ENCODE results near the gene TRIP12.

The TRIP12 gene

DNA sequence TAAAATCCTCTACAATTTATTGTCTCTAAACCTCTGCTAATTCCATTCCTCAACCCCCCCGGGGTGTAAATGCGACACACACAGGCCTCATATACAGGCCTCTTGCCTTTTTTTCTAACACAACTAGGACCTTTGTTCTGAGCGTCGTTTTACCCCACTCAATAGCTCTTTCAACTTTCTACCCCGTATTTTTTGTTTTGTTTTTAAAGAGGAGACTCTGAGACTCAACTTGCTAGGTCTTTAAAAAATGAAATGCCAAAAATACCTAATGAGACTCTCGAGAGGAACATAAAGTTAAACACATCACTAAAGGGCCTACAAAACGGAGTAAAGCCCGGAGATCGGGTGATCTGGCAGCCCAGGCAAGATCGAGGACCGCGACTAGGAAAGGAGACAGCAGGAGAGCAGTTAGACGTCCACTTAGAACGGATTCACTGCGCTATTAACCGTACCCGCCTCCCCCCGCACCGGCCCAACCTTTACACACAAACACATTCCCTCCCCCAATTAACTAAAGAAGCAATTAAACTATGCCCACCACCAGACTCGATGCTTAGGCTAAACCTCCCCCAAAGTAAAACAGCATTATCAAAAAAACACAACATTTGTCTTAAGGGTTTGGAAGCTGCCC is 1.7 kb downstream of the TRIP12 start:
- H3K4me3 ChIP-seq (ENCODE audit: low read length) = peak overlapping the region; percentile 93
- no peak for TF ChIP-seq CTCF (conservative IDR thresholded peaks at IDR 0.05; ENCODE audit: low read depth, low read length)
- DNase-seq (ENCODE audit: low read depth) = no peak

DNA sequence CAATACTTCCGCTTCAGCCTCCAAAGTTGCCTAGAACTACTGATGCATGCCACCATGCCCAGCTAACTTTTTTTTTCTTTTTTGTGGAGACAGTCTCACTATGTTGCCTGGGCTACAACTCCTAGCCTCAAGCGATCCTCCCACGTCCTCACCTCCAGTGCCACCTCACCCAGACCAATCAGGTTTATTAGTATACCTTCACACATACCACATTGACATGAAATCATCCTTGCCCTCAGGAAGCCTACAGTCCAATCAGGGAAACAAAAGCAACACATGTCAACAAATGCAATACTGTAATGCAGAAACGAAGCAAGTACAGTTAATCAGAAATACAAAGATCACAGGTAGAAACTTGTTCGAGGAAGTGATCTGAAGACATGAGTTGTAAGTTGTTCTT is 4.0 kb downstream of the TRIP12 start:
- H3K4me3 ChIP-seq (ENCODE audit: low read length) = no peak overlapping the region
- no peak for DNase-seq (ENCODE audit: low read depth)
- no peak for TF ChIP-seq CTCF (conservative IDR thresholded peaks at IDR 0.05; ENCODE audit: low read depth, low read length)

DNA sequence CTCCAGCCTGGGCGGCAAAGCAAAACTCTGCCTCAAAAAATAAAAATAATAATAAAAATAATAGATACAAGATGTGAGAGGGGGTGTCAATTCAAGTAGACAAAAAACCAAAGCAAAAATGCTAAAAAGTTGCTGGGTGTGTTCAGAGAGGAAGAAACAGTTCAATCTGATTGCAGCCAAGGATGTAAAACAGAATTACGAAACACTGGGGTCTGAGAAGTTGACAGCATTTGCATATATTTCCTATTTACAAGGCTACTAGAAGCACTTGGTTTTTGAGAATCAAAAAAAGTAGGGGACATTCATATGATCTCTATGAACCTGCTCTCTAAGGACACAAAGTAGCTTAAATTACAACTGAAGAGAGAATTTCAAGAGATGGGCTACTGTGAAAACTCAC is 7.6 kb downstream of the TRIP12 start:
- H3K4me3 ChIP-seq (ENCODE audit: low read length) = no peak overlapping the region
- TF ChIP-seq CTCF (conservative IDR thresholded peaks at IDR 0.05; ENCODE audit: low read depth, low read length) = no peak
- no peak for DNase-seq (ENCODE audit: low read depth)

- TF ChIP-seq CTCF (conservative IDR thresholded peaks at IDR 0.05; ENCODE audit: low read depth, low read length) = peak; percentile 46
- DNase-seq (ENCODE audit: low read depth) = no peak
- no peak overlapping the region for H3K4me3 ChIP-seq (ENCODE audit: low read length)
Observed at GRCh38 chr2:229910832-229911412, 10.9 kb downstream of the TRIP12 start.

DNA sequence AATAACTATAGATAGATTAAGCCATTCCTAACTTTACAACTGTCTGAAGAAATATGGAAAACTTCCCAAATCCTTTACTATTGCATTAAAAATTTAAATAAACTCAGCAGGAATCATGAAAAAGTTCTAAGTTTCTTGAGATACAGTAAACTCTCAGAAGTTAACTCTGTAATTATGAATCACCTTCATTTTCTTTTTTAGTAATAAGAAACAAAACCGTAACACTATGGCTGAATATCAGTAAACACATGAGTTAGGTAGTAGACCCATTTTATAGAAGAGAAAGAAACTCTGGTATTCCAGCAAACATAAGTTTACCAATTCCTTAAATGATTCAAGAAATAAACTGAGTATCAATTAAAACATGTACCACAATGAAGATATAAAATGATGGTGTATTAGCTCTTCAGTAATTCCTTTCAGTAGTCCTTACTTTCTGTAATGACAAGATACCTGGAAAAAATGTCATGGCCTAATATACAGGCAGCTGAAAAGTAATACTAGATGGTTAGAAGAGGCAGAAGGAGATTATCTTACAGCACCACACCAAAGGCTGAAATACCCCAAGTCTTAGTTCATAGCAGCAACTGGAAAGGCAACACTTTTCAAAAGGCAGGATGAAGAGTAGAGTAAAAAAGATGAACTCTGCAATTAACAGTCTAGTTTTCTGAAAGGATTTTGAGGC is 11.5 kb downstream of the TRIP12 start:
- TF ChIP-seq CTCF (conservative IDR thresholded peaks at IDR 0.05; ENCODE audit: low read depth, low read length) = no peak
- DNase-seq (ENCODE audit: low read depth) = no peak
- no peak overlapping the region for H3K4me3 ChIP-seq (ENCODE audit: low read length)

- TF ChIP-seq CTCF (conservative IDR thresholded peaks at IDR 0.05; ENCODE audit: low read depth, low read length) = no peak
- DNase-seq (ENCODE audit: low read depth) = peak; percentile 51
- no peak overlapping the region for H3K4me3 ChIP-seq (ENCODE audit: low read length)
Observed at GRCh38 chr2:229909090-229909489, 12.7 kb downstream of the TRIP12 start.

- no peak for TF ChIP-seq CTCF (conservative IDR thresholded peaks at IDR 0.05; ENCODE audit: low read depth, low read length)
- H3K4me3 ChIP-seq (ENCODE audit: low read length) = no peak overlapping the region
- DNase-seq (ENCODE audit: low read depth) = no peak
Observed at GRCh38 chr2:229905601-229906000, 16.2 kb downstream of the TRIP12 start.

Data from retinal pigment epithelial cell (primary cell).